OCI-LY1 (cell line): ENCODE results near the gene MINDY3.

Experiments
- H2AFZ ChIP-seq: fragments of 200-600 bp; sonication (generic), shearing (Covaris generic); 2 replicates; pipeline ENCODE4 v1.6.0; 2014; ENCODE audit warnings: antibody characterized with exemption, mild to moderate bottlenecking, low read length
- H3F3A ChIP-seq: fragments of 200-600 bp; sonication (generic), shearing (Covaris generic); 2 replicates; pipeline ENCODE4 v1.6.0; 2014; ENCODE audit warnings: mild to moderate bottlenecking, antibody characterized with exemption, low read length, moderate library complexity; ENCODE audit not compliant: insufficient read depth
- H3K27ac ChIP-seq: fragments of 200-600 bp; sonication (generic); 2 replicates; pipeline ENCODE4 v1.5.1; 2014; ENCODE audit warnings: low read length, mixed run types, mild to moderate bottlenecking, low read depth; ENCODE audit not compliant: poor library complexity, severe bottlenecking
- H3K27me3 ChIP-seq: fragments of 200-600 bp; sonication (generic); 2 replicates; pipeline ENCODE4 v1.6.0; 2014; ENCODE audit warnings: antibody characterized with exemption, mild to moderate bottlenecking, low read length, moderate library complexity; ENCODE audit not compliant: insufficient read depth
- H3K36me3 ChIP-seq: fragments of 200-600 bp; sonication (generic); 2 replicates; pipeline ENCODE4 v1.6.1; 2014; ENCODE audit warnings: mild to moderate bottlenecking, antibody characterized with exemption, low read length, moderate library complexity, mixed read lengths; ENCODE audit not compliant: insufficient read depth
- H3K4me1 ChIP-seq: fragments of 200-600 bp; sonication (generic); 2 replicates; pipeline ENCODE4 v1.5.1; 2014; ENCODE audit warnings: mild to moderate bottlenecking, low read length, moderate library complexity; ENCODE audit not compliant: insufficient read depth, severe bottlenecking
- H3K4me2 ChIP-seq: fragments of 200-600 bp; sonication (generic), shearing (Covaris generic); 2 replicates; pipeline ENCODE4 v1.6.1; 2014; ENCODE audit warnings: low read length
- H3K4me3 ChIP-seq: fragments of 200-600 bp; sonication (generic); 2 replicates; pipeline ENCODE4 v1.5.1; 2014; ENCODE audit warnings: low read length, low read depth, mild to moderate bottlenecking, mixed read lengths; ENCODE audit not compliant: poor library complexity, severe bottlenecking
- H3K79me2 ChIP-seq: fragments of 200-600 bp; shearing (Covaris generic); 2 replicates; pipeline ENCODE4 v1.6.1; 2016; ENCODE audit warnings: mixed run types, low read length, mixed read lengths; ENCODE audit not compliant: insufficient read depth
- H3K9ac ChIP-seq: fragments of 200-600 bp; sonication (generic), shearing (Covaris generic); 2 replicates; pipeline ENCODE4 v1.6.1; 2014; ENCODE audit warnings: mild to moderate bottlenecking, low read length, mixed read lengths
- H3K9me2 ChIP-seq: fragments of 200-600 bp; sonication (generic), shearing (Covaris generic); 2 replicates; pipeline ENCODE4 v1.6.1; 2014; ENCODE audit warnings: low read depth, mild to moderate bottlenecking, low read length, mixed read lengths
- H3K9me3 ChIP-seq: fragments of 200-600 bp; shearing (Covaris generic); 2 replicates; pipeline ENCODE4 v1.6.1; 2014; ENCODE audit warnings: low read length, mixed read lengths
- H4K20me1 ChIP-seq: fragments of 200-600 bp; sonication (generic), shearing (Covaris generic); 2 replicates; pipeline ENCODE4 v1.6.0; 2016; ENCODE audit warnings: mild to moderate bottlenecking, low read length; ENCODE audit not compliant: insufficient read depth
- CTCF ChIP-seq: fragments of 200-600 bp; sonication (generic), shearing (Covaris generic); IDR thresholded peaks from 2 replicates; pipeline ENCODE4 v1.5.1; 2017; ENCODE audit warnings: mild to moderate bottlenecking, antibody characterized with exemption, low read length, moderate library complexity, mixed read lengths
- EZH2 ChIP-seq: fragments of 200-600 bp; sonication (generic), shearing (Covaris generic); IDR thresholded peaks from 2 replicates; pipeline ENCODE4 v1.8.0; 2017; ENCODE audit warnings: borderline replicate concordance, mixed run types, mild to moderate bottlenecking, antibody characterized with exemption, low read length, moderate library complexity, mixed read lengths

Gene MINDY3

GRCh38 chr10:15783941-15784636 lies 76.2 kb downstream of the MINDY3 start:
- Histone ChIP-seq H3K27me3 (no peaks in the 10 kb centered on the region), H3K4me3 (no peak overlapping the region), H3K4me2 (no peak overlapping the region), H3K9me3 (no peaks in the 10 kb centered on the region), H3K36me3 (peaks cover 27% of the 10 kb centered on the region; the same call in 1 of the 2 replicates), H3K9ac (no peak overlapping the region), H3K9me2 (no peaks in the 10 kb centered on the region), H3K79me2 (no peaks in the 10 kb centered on the region), H3K27ac (no peak overlapping the region), H3F3A (no peaks in the 10 kb centered on the region), H4K20me1 (no peaks in the 10 kb centered on the region), H3K4me1 (no peaks in the 10 kb centered on the region), H2AFZ (no peak overlapping the region)
- TF ChIP-seq EZH2 (no peak), CTCF (no peak)

- H3K27me3 ChIP-seq: no peaks in the 10 kb centered on the region
- no peak overlapping the region for H3K27ac ChIP-seq
- H3K4me1 ChIP-seq: no peaks in the 10 kb centered on the region
- H3K36me3 ChIP-seq: peaks cover 36% of the 10 kb centered on the region
- no peaks in the 10 kb centered on the region for H3F3A ChIP-seq
- no peak overlapping the region for H3K9ac ChIP-seq
- no peaks in the 10 kb centered on the region for H3K9me2 ChIP-seq
- TF ChIP-seq CTCF (no peak), EZH2 (no peak)
- H3K9me3 ChIP-seq: no peaks in the 10 kb centered on the region
- H3K4me3 ChIP-seq: no peak overlapping the region
- H3K79me2 ChIP-seq: no peaks in the 10 kb centered on the region
- H3K4me2 ChIP-seq: no peak overlapping the region
- H2AFZ ChIP-seq: no peak overlapping the region
- H4K20me1 ChIP-seq: no peaks in the 10 kb centered on the region
Measured at GRCh38 chr10:15782851-15783250, 77.5 kb downstream of the MINDY3 start.

- Histone ChIP-seq H3K27ac (no peak overlapping the region), H3K36me3 (peaks cover 40% of the 10 kb centered on the region), H3K79me2 (no peaks in the 10 kb centered on the region), H3K9ac (no peak overlapping the region), H3K4me2 (no peak overlapping the region), H3F3A (no peaks in the 10 kb centered on the region), H3K9me3 (0 out of 2 replicates have a peak, but pooled peaks cover 4% of the 10 kb centered on the region), H3K27me3 (no peaks in the 10 kb centered on the region), H2AFZ (no peak overlapping the region), H3K4me1 (no peaks in the 10 kb centered on the region), H3K4me3 (no peak overlapping the region), H4K20me1 (no peaks in the 10 kb centered on the region), H3K9me2 (no peaks in the 10 kb centered on the region)
- no peak for TF ChIP-seq EZH2
- no peak for TF ChIP-seq CTCF
Measured at GRCh38 chr10:15781381-15781960, 78.8 kb downstream of the MINDY3 start.
